HG03097 (cell line): ENCODE measurements around the gene HMCN2.

Experiments
- ATAC-seq: cut with Tn5 transposase; IDR thresholded peaks from one replicate; pipeline ENCODE4 v1.9.1; 2021; ENCODE audit not compliant: unreplicated experiment, low FRiP score

Gene HMCN2

GRCh38 chr9:130459941-130460669 is 194.5 kb downstream of the HMCN2 start:
- ATAC-seq: no peak

- ATAC-seq: no peak
Measured at GRCh38 chr9:130461218-130461630, 195.7 kb downstream of the HMCN2 start.

- no peak for ATAC-seq
Measured at GRCh38 chr9:130461731-130462130, 196.2 kb downstream of the HMCN2 start.

- ATAC-seq: no peak
Measured at GRCh38 chr9:130462685-130463540, 197.4 kb downstream of the HMCN2 start.

- ATAC-seq: no peak
Measured at GRCh38 chr9:130463763-130464745, 198.5 kb downstream of the HMCN2 start.

- ATAC-seq: no peak
Measured at GRCh38 chr9:130465383-130466096, 200.0 kb downstream of the HMCN2 start.

- no peak for ATAC-seq
Measured at GRCh38 chr9:130466537-130467217, 201.1 kb downstream of the HMCN2 start.

- ATAC-seq: no peak
Measured at GRCh38 chr9:130467316-130467715, 201.8 kb downstream of the HMCN2 start.

GRCh38 chr9:130468566-130468965 is 203.0 kb downstream of the HMCN2 start:
- no peak for ATAC-seq

- ATAC-seq: no peak
Measured at GRCh38 chr9:130470269-130470668, 204.7 kb downstream of the HMCN2 start.

- ATAC-seq: no peak
Measured at GRCh38 chr9:130470950-130471349, 205.4 kb downstream of the HMCN2 start.

- no peak for ATAC-seq
Measured at GRCh38 chr9:130471411-130472183, 206.0 kb downstream of the HMCN2 start.

- no peak for ATAC-seq
Measured at GRCh38 chr9:130472184-130472705, 206.7 kb downstream of the HMCN2 start.

GRCh38 chr9:130473009-130473408 is 207.4 kb downstream of the HMCN2 start:
- ATAC-seq: no peak

- ATAC-seq: no peak
Measured at GRCh38 chr9:130473566-130473965, 208.0 kb downstream of the HMCN2 start.

- no peak for ATAC-seq
Measured at GRCh38 chr9:130474106-130474505, 208.5 kb downstream of the HMCN2 start.

GRCh38 chr9:130476151-130476730 is 210.7 kb downstream of the HMCN2 start:
- ATAC-seq: no peak

GRCh38 chr9:130477564-130477963 is 212.0 kb downstream of the HMCN2 start:
- no peak for ATAC-seq
